Stimulated activated CD8-positive, alpha-beta memory T cell treated with anti-CD3 and anti-CD28 coated beads, Interleukin-7, amount 100 ng/mL, for 4 hours (primary cell): ENCODE results near the gene WNT8B.

Experiments used
- DNase-seq, 2 donors: peaks; one replicate each; pipeline ENCODE4 v3.0.0-alpha.2; 2020; ENCODE audit warnings: low read depth in 2 of 2

Gene WNT8B

GRCh38 chr10:100519311-100520051 lies 56.7 kb downstream of the WNT8B start, which contains the start of gene SEC31B:
Gene SEC31B (minus strand): TSS chr10:100519861. CDS start chr10:100516952, 2,909 bp downstream.
- no peak for DNase-seq

- DNase-seq, result no peak
These were observed 58.0 kb downstream of the WNT8B start for GRCh38 chr10:100520811-100521210.

DNA sequence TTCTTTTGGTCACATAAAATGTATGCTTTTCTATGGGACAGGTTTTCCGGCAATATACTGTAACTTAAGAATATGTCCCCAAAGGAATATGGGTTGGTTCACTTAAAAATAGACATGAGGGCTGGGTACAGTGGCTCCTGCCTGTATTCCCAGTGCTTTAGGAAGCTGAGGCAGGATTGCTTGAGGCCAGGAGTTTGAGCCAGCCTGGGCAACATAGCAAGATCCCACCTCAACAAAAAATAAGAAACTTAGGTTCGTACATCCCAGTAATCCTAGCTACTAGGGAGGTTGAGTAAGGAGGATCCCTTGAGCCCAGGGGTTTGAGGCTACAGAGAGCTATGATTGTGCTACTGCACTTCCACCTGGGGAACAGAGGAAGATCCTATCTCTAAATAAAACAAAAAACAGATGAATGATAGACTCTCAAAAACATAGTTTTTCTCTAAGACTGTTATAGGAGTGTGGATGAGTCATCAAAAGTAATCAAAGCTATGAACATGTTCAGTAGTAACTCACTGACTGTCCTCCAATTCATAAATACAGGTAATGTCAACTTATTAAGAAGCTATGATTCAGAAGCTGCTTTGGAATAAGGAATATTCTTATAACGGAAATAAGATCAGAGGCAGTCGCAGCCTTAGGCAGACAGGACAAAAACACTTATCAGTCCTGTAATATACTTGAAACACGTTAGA lies 59.4 kb downstream of the WNT8B start:
- DNase-seq, result no peak

DNA sequence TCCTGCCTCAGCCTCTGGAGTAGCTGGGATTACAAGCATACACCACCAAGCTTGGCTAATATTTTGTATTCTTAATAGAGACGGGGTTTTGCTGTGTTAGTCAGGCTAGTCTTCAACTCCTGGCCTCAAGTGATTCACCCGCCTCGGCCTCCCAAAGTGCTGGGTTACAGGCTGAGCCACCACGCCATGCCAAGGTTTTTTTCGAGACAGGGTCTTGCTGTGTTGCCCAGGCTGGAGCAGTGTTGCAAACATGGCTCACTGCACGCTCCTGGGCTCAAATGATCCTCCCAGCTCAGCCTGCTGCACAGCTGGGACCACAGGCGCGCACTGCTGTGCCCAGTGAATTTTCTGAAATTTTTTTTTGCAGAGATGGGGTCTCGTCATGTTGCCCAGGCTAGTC lies 60.1 kb downstream of the WNT8B start:
- no peak for DNase-seq

- no peak for DNase-seq
These were observed 61.4 kb downstream of the WNT8B start for GRCh38 chr10:100524206-100524605.

- no peak for DNase-seq
These were observed 61.8 kb downstream of the WNT8B start for GRCh38 chr10:100524638-100525037.

GRCh38 chr10:100528123-100528886 lies 65.5 kb downstream of the WNT8B start:
- no peak for DNase-seq

DNA sequence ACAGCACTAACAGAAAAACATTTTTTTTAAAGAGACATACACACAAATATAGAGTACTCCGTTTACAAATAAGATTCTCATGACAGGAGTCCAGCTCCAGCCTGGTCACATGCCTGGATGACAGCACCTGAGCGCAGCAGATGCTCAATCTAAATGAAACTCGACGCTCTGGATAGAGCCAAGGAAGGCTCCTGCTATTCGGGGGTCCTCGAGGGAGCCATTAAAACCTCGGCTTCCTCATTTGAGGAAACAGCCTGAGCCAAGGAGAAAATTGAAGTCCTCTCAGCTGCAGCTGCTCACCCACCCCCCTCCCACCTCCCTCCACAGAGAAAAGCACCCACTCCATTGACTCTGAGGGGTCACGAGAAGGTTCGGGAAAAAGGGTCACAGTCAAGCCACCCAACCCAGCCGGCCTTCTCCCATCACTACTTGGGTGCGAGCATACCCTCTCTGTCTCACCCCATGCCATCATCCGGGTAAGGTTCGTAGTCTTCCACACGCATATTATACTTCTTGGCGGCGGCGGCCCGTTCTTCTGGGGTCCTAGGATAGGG lies 66.2 kb downstream of the WNT8B start:
- no peak for DNase-seq

GRCh38 chr10:100529475-100530298 lies 66.9 kb downstream of the WNT8B start, which contains the start of gene NDUFB8:
Gene NDUFB8 (minus strand): TSS chr10:100529871. CDS start chr10:100529851, 20 bp downstream.
- DNase-seq, result peak; percentile 71 to 81

DNA sequence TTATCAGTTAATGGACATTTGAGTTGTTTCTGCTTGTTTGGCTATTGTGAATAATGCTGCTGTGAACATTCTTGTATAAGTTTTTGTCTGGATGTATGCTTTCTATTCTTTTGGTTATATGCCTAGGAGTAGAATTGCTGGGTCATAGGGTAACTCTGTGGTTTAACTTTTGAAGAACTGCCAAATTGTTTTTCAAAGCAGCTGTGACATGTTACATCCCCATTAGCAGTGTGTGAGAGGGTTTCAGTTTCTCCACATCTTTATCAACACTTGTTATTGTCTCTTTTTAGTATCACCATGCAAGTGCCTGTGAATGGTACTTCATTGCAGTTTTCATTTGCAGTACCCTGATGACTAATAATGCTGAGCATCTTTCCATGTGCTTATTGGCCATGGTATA lies 69.0 kb downstream of the WNT8B start:
- DNase-seq, result no peak
